Measurements from ENCODE around the gene PPM1M.

GRCh38 chr3:52208556-52208955, 37.0 kb upstream of the PPM1M start:
- no peak for TF ChIP-seq ATF3 (IDR thresholded peaks at IDR 0.05; ENCODE audit: borderline replicate concordance, extremely low read depth, low read depth, low read length)
- no peak for TF ChIP-seq EZH2 (IDR thresholded peaks at IDR 0.05; ENCODE audit: borderline replicate concordance, control insufficient read depth, low read depth, low read length)
- TF ChIP-seq SMC3 (IDR thresholded peaks at IDR 0.05; ENCODE audit: borderline replicate concordance, low read length): no peak
- no peak for TF ChIP-seq CTCF (IDR thresholded peaks at IDR 0.05 in 2 of 3, conservative IDR thresholded peaks at IDR 0.05 in 1 of 3; ENCODE audit: control insufficient read depth in 2 of 3, extremely low read depth in 1 of 3, insufficient read depth in 1 of 3, low read depth in 3 of 3, low read length in 3 of 3)
- no peak for TF ChIP-seq ZSCAN29 (IDR thresholded peaks at IDR 0.05)
